Stomach (tissue), 9 donors: ENCODE results near the gene LRFN4. TPM values are rescaled to one million over a fixed set of nuclear protein-coding genes. Genes with fewer than 3 reads are reported as not detected.

Source experiments
- DNase-seq, 2 donors: peaks; one replicate each; pipeline versions ENCODE4 v3.0.0 to v3.0.0-alpha.2; 2013 to 2019
- H3K27ac ChIP-seq, 5 donors: fragments of 200-600 bp in 4 of 5; sonication (generic) in 4 of 5; one replicate each; pipeline ENCODE4 v1.5.1; 2013 to 2019; ENCODE audit warnings: mild to moderate bottlenecking in 1 of 5, moderate library complexity in 1 of 5
- H3K27me3 ChIP-seq, 3 donors: fragments of 200-600 bp; sonication (generic); one replicate each; pipeline ENCODE4 v1.5.1; 2017 to 2019; ENCODE audit warnings: mixed run types in 1 of 3
- H3K36me3 ChIP-seq, 4 donors: fragments of 200-600 bp; sonication (generic); 1 replicate in 3 of 4; 2 replicates in 1 of 4; pipeline ENCODE4 v1.5.1; 2016 to 2019
- H3K4me1 ChIP-seq, 4 donors: fragments of 200-600 bp; sonication (generic); one replicate each; pipeline ENCODE4 v1.5.1; 2016 to 2019
- H3K4me3 ChIP-seq, 4 donors: fragments of 200-600 bp; sonication (generic) in 3 of 4; one replicate each; pipeline ENCODE4 v1.5.1; 2016 to 2019; ENCODE audit warnings: mild to moderate bottlenecking in 1 of 4
- H3K9me3 ChIP-seq, 4 donors: fragments of 200-600 bp; sonication (generic); one replicate each; pipeline ENCODE4 v1.5.1; 2016 to 2019
- CTCF ChIP-seq, 7 experiments: fragments of 450-650 bp in 4 of 7; fragments of 200-600 bp in 3 of 7; sonication (generic) in 3 of 7; IDR thresholded peaks; one replicate each; pipeline ENCODE4 v1.5.1; 2016 to 2019; ENCODE audit warnings: antibody characterized with exemption in 7 of 7, control low read depth in 2 of 7, mild to moderate bottlenecking in 1 of 7
- EP300 ChIP-seq: sonication (generic); formaldehyde crosslinking; IDR thresholded peaks from one replicate; pipeline ENCODE4 v1.6.1; 2017; ENCODE audit warnings: antibody characterized with exemption
- POLR2A ChIP-seq, 4 donors: fragments of 450-650 bp; IDR thresholded peaks; one replicate each; pipeline ENCODE4 v1.6.1; 2016; ENCODE audit warnings: antibody characterized with exemption in 4 of 4, control low read depth in 2 of 4, mild to moderate bottlenecking in 1 of 4, moderate library complexity in 1 of 4
- POLR2AphosphoS5 ChIP-seq, 3 donors: sonication (generic); formaldehyde crosslinking; IDR thresholded peaks; one replicate each; pipeline ENCODE4 v1.6.1; 2016; ENCODE audit warnings: antibody characterized with exemption in 3 of 3
- WGBS, 5 donors: extraction: QIAGEN DNeasy Blood & Tissue Kit in 3 of 5; methylation state at CpG; one replicate each; pipeline versions ENCODE4 v1.1.5 to v1.1.7; 2013 to 2018; 5-methylcytosine and 5-hydroxymethylcytosine counted together
- intact Hi-C: fragments of 100-400 bp; cut with DNase I; formaldehyde crosslinking; loops from one replicate; pipeline ENCODE4 v1.15.1; 2023; ENCODE audit warnings: low total_unique reads
- polyA plus RNA-seq, 3 donors: library from polyadenylated mRNA; stranded (reverse); fragments of 200-250 nt; gene quantifications; one replicate each; pipeline ENCODE4 v1.2.3, GENCODE V29; 2013
- total RNA-seq, 5 donors: library from RNA; depleted of rRNA; stranded (reverse); fragments of >200 nt; gene quantifications; one replicate each; pipeline versions ENCODE4 v1.1.0 to v1.2.3, GENCODE V29; 2014 to 2016
- donor health status: healthy with polysubstance abuse.
- donor health status: Bipolar disorder and iron deficiency.
- donor health status: healthy.

The LRFN4 gene
- total and polyA plus RNA-seq, 8 donors: 2.1 to 37.9 (median 12.7) TPM

- DNase-seq: no peak
- Histone ChIP-seq H3K9me3 (no peaks in the 10 kb centered on the region), H3K4me1 (peaks cover 0 to 25% (median 5%) of the 10 kb centered on the region in 4 donors), H3K4me3 (no peak overlapping the region), H3K36me3 (peaks cover 0 to 67% (median 30%) of the 10 kb centered on the region in 4 donors), H3K27me3 (no peaks in the 10 kb centered on the region), H3K27ac (no peak overlapping the region)
- intact Hi-C loops: no loop called here
- no peak for TF ChIP-seq CTCF (IDR thresholded peaks at IDR 0.05)
- no peak for TF ChIP-seq POLR2AphosphoS5 (IDR thresholded peaks at IDR 0.05)
- TF ChIP-seq POLR2A (IDR thresholded peaks at IDR 0.05): no peak
- TF ChIP-seq EP300: no peak
- WGBS, 5 donors: 89 to 96% (median 95%) methylated on average over 9 to 11 of the region's 11 CpGs
Observed at GRCh38 chr11:66862559-66863037, 5.7 kb downstream of the LRFN4 start.

GRCh38 chr11:66863428-66864125 is 6.7 kb downstream of the LRFN4 start:
- no peak for DNase-seq
- Histone ChIP-seq H3K4me1 (peaks cover 0 to 18% (median 4%) of the 10 kb centered on the region in 4 donors), H3K9me3 (no peaks in the 10 kb centered on the region), H3K27me3 (no peaks in the 10 kb centered on the region), H3K36me3 (peaks cover 0 to 59% (median 27%) of the 10 kb centered on the region in 4 donors), H3K4me3 (no peak overlapping the region), H3K27ac (no peak overlapping the region)
- WGBS, 5 donors: 81 to 88% (median 86%) methylated on average over 18 to 31 of the region's 31 CpGs
- TF ChIP-seq EP300 (no peak), POLR2A (IDR thresholded peaks at IDR 0.05) (no peak), POLR2AphosphoS5 (IDR thresholded peaks at IDR 0.05) (no peak), CTCF (IDR thresholded peaks at IDR 0.05) (no peak)
- intact Hi-C loops: no loop called here

GRCh38 chr11:66864172-66864901 is 7.5 kb downstream of the LRFN4 start:
- WGBS, 5 donors: 65 to 83% (median 72%) methylated on average over 28 to 35 of the region's 35 CpGs
- Histone ChIP-seq H3K4me1 (peaks cover 0 to 17% (median 6%) of the 10 kb centered on the region in 4 donors), H3K27me3 (no peaks in the 10 kb centered on the region), H3K4me3 (no peak overlapping the region), H3K9me3 (no peaks in the 10 kb centered on the region), H3K27ac (no peak overlapping the region), H3K36me3 (peaks cover 0 to 52% (median 23%) of the 10 kb centered on the region in 4 donors)
- DNase-seq: no peak
- intact Hi-C loops: no loop called here
- no peak for TF ChIP-seq EP300
- TF ChIP-seq CTCF (IDR thresholded peaks at IDR 0.05): no peak
- no peak for TF ChIP-seq POLR2A (IDR thresholded peaks at IDR 0.05)
- TF ChIP-seq POLR2AphosphoS5 (IDR thresholded peaks at IDR 0.05): no peak

GRCh38 chr11:66864924-66865697 is 8.2 kb downstream of the LRFN4 start:
- no peak for TF ChIP-seq EP300
- TF ChIP-seq CTCF (IDR thresholded peaks at IDR 0.05): no peak
- TF ChIP-seq POLR2AphosphoS5 (IDR thresholded peaks at IDR 0.05): no peak
- TF ChIP-seq POLR2A (IDR thresholded peaks at IDR 0.05): no peak
- WGBS, 5 donors: 82 to 92% (median 88%) methylated on average over 20 to 23 of the region's 23 CpGs
- intact Hi-C loops: no loop called here

More at GRCh38 chr11:66864924-66865697, 8.2 kb downstream of the LRFN4 start:
- Histone ChIP-seq H3K36me3 (peaks cover 0 to 52% (median 27%) of the 10 kb centered on the region in 4 donors), H3K27me3 (no peaks in the 10 kb centered on the region), H3K4me1 (peaks cover 0 to 13% (median 5%) of the 10 kb centered on the region in 4 donors), H3K27ac (no peak overlapping the region), H3K4me3 (no peak overlapping the region), H3K9me3 (no peaks in the 10 kb centered on the region)
- DNase-seq: no peak
